Daoy (cell line): ENCODE data around the gene INPP4B. TPM values are rescaled to one million over a fixed set of nuclear protein-coding genes. Genes with fewer than 3 reads are reported as not detected.
"Not testable (repeated sequence)": the region's sequence is repeated elsewhere in the genome, so short reads cannot be mapped to it uniquely, and the experiment has no call there.

ENCODE experiments used
- DNase-seq: peaks from one replicate; pipeline ENCODE4 v3.0.0-alpha.2; 2015; ENCODE audit warnings: low read depth
- total RNA-seq: library from RNA; depleted of rRNA; stranded (reverse); fragments of >200 nt; shearing (Covaris generic); gene quantifications from 2 replicates; pipeline ENCODE4 v1.2.3, GENCODE V29; 2014

Gene INPP4B
- total RNA-seq, 1 experiment from 2014 or later: 9.3 TPM

DNA sequence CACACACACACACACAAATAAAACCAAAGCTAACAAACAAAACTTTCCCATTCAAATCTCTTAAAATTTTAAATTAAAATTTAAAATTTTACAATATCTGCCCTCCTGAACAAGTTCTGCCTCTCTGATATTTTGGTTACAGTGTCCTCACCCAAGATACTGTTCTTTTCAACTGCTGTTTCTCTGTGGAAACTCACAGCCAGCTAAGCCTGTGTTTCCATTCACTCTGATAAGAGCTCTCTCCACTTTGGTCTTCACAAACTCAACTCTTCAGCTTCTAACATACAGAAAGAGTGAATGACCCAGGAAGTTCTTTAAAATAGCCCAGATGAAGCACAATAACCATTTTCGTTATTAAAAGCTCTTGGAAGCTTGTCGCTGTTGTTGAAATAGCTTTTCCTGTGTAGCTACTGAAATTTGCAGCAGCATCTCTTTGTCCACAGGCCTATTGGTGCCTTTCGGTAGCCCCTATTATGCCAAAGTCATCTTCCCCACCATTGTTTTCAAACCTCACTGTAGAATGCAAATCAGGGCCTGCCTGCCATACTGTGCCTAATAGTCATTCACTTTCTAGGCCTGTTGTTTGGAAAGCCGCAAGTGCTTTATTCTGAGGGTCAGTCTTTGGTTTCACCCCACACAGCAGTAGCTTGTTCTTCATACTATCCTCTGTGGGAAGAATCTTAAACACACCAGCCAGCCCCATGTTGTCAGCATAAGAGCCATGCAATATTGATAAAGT, 19.4 kb downstream of the INPP4B start:
- DNase-seq: no peak

DNA sequence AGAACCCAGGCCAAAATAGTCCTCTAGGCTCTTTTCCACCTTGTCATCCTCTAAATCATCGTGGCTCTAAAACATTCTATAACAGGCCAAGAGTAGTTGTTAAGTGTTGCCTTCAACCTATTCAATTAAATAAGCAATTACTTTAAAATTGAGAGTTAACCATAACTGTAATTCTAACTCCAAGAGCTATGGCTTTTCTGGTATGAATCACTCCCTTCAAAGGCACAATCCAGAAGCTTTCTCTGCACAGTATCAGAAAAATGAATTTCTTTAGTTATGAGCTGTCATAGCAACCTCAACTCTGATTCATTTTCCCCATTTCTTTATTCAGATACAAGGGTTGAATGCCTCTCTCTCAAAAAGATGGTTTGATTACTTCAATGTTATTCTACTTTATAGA, 21.7 kb downstream of the INPP4B start:
- no peak for DNase-seq

DNA sequence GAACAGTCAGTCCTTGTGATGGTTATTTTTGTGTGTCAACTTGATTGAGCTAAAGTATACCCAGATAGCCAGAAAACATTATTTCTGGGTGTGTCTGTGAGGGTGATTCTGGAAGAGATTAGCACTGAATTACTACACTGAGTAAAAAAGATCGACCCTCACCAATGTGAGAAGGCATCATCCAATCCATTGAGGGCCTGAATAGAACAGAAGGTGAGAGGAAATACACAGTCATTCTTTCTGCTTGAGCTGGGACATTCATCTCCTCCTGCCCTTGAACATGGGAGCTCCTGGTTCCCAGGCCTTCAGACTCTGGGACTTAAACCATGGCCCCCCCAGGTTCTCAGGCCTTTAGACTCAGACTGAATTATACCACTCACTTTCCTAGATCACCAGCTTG, 22.3 kb downstream of the INPP4B start:
- no peak for DNase-seq

DNA sequence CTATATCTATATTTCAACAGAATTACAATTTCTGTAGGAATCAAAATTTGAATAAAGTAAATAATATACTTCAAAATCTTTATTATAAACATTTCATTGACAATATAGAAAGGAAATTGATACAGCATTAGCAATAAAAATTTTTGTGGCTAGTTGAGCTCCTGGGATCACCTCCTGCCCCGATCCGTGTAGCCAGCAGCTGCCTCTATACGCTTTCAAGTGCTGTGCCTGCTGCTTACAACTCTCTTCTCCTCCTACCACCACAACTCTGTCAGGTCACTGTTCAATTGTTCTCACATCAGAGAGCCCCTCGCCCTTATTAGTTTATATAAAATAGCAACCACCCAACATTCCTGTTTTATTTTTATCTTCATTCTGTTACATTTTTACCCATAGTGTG, 27.6 kb downstream of the INPP4B start:
- peak; percentile 14 for DNase-seq

DNA sequence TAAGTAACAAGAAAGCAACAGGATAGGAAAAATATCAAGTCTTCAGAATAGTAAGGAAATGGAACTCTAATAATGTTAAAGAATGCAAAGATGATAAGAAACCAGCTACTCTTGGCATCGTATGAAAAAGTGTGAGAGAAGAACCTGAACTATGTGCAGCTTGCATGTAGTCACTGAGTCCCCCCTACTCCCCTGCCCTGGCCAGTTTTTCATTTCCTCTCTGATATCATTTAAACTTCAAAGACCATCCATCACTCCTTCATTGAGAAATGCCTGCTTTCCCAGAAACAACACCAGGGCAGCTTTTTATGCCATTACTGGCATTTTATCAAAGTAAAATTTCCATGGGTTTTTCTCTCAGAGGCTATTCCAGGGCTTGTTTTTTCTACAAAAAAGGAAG, 28.1 kb downstream of the INPP4B start:
- DNase-seq: peak; percentile 39

DNA sequence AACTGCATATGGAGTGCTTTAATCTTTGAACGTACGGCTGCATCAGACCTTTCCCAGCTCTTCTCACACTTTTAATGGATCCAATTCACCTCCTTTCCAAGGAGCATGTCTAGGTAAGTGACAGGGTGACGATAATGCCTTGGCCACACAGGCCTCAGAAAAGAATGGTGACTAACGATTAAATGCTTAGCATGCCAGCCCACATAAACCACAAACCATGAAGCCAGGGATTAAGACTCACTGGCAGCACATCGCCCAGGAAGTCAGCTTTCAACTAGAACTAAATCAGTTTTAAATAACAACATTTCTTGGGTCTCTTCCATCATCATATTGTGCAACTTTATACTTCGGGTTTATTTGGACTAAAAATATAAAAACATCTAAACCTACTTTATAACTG, 28.7 kb downstream of the INPP4B start:
- DNase-seq: peak; percentile 82

DNA sequence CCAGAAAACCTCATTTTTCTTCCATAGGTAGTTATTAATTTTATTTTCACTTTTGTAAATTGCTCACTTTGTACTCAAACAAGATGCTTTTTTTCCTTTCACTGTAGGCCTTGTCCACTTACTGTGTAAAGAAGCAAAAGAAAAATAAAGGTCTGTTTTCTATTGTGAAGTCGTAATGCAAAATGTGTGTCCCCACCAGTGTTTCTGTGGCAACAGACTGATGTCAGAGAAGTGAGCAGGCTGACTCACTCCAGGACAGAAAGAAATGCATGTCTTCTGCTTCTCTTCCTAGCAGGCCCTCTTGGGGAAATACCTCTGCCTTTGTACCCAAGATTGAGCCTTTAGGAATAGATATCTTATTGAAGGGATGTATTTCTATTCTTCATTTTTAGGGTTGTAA, 30.3 kb downstream of the INPP4B start:
- DNase-seq: peak; percentile 47

DNA sequence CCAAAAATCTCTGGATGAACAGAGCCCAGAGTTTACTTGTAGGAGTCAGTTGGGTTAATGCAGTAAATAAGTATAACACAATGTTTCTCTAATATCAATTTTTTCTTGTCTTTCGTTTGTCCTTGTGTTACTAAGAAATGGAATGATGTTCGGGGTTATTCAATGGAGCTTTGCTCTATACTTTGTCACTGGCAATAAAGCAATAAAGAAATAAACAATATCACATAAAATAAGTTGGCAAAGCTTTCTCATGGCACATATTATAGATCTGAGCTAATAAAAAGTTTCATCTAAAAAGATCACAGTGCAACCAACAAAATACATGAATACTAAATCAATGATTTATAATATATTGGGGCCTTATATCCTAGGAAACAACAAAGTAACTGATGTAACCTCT, 32.7 kb downstream of the INPP4B start:
- no peak for DNase-seq

DNA sequence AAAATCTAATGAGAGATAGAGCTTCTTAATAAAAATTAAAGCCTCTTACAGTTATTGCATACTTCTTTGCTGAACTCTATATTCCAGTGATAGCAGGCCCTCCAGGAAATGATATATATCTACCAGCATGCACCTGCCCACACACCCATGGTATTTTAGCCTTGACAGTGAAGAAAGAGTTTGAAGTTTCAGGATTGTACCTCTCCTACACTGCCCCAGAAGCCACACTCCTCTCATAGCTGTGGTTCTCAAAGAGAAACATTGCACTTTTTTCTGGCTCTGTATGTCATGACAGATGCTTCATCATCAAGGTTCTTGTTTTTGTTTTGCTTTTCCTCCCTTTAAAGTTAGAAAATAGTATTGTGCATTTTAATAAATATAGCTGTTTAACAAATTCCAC, 34.0 kb downstream of the INPP4B start:
- no peak for DNase-seq

DNA sequence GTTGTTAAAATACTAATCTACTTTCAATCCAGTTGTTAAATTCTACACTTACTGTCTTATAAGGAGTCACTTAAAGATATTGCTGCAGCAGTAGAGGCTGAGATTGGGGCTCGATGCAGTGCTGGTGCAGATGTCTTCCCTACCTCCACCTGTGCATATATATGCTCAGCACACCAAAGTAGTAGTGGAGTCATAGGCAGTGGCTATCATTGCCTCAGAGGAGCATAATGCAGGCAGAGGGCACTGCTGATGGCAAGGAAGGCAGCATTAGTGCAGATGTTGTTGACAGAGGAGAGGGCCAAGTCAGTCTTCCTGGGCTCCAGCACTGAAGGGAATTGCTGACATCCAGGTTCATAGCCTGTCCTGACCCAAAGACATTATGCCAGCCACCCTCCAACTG, 35.1 kb downstream of the INPP4B start:
- DNase-seq: no peak

DNA sequence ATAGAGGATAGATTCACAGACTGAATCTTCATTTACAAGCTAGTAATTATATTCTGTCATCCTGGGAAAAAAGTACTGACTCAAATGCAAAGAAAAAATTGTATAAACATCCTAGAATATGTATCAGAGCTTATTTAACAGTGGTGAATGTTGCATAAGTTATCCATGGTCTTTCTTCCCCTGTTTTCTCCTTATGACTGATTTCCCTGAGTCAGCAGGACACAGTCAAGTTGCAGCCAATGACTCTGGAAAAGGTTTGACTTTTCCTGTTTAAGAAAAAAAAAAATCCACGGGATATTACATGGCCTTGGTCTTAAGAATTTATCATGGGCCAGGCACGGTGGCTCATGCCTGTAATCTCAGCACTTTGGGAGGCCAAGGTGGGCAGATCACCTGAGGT, 36.5 kb downstream of the INPP4B start:
- no peak for DNase-seq

DNA sequence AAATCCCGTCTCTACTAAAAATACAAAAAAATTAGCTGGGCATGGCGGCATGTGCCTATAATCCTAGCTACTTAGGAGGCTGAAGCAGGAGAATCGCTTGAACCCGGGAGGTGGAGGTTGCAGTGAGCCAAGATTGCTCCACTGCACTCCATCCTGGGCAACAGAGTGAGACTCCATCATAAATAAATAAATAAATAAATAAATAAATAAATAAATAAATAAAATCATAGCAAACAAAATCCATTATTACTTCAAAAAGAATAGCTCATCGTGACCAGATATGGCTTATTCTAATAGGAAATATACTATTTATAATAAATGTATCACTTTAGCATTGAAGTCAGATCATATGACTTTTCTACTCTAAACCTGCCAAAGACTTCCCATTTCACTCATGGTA, 42.2 kb downstream of the INPP4B start:
- not testable (repeated sequence) for DNase-seq

DNA sequence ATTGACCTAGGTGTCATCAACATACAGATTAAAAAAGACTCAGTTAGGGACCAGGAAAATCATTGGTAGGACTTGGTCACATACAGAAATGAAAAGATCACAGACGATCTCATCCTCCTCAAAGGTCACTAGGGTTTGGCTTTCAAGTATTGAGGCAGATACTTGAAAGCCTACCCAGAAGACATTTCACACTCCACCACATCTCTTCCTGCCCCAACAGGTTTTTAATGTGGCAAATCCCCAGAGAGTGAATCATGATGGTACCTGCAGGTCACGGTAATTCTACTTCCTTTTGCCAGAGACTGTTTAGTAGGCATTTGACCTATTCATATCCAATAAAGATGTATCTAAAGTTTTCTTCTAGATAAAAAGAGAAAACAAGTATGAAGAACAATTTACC, 44.1 kb downstream of the INPP4B start:
- no peak for DNase-seq

DNA sequence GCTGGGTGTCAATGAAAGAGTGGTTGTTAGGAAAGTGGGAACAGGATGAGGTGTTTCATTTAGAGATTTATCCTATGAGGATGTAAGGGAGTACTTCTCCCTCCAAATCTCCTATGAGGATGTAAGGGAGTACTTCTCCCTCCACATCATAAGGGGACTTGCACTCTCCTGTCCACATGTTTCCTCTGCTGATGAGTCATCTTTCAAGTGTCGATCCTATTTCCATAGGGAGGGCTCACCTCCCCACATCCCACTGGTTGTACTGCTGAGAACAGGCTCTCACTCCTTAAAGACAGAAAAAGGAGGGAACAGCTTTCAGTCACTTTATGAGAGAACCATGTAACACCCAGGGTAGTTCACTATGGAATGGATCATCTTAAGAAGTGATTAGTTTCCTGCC, 65.0 kb downstream of the INPP4B start:
- DNase-seq: peak; percentile 9

DNA sequence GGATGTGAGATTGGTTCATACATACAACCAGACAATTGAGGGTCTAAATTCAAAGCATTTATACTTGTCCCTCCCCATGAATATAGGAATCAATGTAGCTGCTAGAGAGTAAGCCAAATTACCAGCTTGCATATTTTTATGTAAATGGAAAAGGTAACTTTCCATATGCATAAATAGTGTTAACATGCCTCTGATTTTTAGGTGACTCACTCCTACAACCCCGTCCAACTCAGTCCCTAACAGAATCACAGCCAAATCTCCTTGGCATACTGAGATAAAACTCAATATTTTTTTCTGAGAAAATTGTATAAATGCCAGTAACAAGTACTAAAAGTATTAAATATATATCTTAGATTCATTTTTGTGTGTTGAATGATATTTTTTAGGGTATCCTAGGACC, 67.2 kb downstream of the INPP4B start:
- DNase-seq: no peak

DNA sequence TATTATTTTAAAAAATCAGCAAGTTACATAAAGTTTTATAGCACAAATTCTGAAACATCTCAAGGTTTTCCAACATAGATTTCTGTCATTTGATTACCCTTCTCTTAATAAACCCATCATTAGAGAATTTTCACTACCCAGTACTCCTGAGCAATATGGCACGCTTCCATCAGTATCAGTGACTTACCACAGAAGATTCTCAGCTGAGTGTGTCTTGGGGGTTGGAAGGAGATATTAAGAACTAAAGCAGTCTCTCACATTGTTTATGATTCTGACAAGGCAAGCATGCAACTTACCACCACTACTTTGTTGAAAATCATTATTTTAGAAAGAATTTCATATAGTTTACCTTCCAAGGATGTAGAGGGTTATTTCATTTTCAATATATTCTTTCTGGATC, 67.7 kb downstream of the INPP4B start:
- no peak for DNase-seq

DNA sequence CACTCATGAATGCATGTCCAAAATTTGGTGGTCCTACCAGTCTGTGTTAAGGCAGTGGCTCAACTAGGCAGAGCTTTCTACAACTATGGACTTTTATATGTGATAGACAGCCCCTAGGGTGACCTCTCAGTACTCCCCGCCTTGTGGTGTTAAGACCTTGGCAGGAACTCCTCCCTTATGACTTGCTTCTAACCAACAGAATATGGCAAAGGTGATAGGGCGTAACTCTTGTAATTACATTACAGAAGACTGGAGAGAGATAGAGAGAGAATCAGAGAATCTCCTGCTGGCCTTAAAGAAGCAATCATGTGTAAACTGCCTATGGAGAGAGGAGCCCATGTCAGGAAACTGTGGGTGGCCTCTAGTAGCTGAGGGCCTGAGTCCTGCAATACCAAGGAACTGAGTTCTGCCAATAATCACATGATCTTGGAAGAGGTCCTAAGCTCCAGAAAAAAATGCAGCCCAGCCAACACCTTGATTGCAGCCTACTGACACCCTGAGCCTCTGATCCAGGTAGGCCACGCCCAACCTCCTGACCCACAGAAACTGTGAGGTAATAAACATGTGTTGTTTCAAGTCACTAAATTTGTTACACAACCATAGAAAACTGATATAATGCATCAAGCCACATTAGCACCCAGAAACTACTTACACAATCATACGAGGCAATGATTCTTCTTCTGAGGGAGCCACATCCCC, 68.9 kb downstream of the INPP4B start:
- no peak for DNase-seq

DNA sequence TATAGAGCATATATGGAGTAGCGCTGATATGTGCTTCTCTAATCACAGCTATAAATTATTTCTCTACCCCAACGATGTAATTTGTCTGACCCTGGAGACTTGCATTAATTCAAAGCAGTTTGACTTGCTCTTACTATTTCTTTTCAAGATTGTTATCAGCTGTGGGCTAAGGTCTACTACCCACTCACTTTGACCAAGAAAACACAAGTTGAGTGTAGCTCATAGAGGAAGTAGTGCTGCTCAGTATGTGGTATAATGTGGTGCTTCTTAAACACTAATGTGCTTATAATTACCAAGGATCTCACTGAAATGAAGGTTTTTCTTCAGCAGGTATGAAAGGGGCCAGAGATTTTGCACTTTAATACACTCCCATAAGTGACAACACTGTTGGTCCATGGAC, 70.1 kb downstream of the INPP4B start:
- DNase-seq: no peak

DNA sequence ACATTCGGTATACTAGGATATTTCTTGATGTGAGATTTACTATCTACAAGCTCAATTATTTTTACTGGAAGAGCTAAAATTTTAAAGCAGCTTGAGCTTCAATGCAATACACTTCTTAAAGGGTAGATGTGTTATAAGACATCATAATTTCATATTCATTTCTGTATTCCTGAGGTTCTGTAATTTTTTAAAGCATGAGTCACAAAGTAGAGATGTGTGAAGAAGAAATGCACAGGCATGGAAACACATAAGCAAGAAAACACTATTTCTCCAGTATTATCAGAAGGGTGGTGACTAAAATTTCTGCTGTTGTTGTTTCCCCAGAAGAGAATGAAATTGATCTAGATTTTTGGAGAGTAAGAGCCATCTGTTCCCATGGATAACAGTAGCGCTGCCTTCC, 72.6 kb downstream of the INPP4B start:
- DNase-seq: no peak

DNA sequence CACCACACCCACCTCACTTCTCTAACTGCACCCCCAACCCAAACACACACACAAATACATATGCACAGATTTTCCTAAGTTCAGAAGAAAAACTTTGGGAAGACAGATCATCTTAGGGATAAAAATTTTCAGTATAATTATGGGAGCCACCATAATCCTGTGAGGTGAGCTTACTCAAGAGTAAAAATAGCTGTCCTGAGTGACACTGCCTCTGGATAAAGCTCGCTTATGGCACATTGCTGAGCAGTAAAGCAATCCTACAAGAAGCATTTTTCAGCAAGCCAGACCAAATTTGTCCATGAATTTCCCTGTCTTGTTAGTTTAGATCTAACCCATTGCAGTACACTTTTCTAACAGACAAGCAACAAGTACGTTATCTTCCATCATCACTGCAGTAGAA, 83.8 kb downstream of the INPP4B start:
- no peak for DNase-seq

DNA sequence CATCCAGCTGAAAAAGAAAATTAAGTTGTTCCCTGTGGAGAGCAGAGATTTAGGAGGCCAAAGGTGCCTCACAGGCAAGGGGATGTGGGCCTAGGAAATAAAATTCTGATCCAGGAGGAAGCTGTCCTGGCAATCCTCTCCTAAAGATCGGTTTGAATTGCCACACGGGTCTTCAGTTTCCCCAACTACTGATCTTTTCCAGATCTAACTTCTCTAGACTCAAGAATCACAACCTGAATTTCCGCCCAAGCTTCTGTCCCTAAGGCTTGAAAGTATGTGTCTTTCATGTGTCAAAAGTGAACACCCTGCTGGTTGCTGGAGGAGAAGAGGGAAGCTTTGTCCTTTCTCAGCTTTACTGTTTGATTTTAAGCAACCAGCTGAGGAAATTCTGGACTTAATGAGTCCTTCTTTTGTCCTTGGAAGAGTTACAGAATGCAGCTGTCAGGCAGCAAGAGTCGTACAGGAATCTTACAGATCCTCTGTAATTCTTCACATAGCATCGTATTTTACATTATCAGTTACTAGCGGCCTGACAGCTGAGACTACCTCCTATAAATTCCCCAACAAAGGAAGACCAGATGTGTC, 93.8 kb downstream of the INPP4B start:
- DNase-seq: no peak

DNA sequence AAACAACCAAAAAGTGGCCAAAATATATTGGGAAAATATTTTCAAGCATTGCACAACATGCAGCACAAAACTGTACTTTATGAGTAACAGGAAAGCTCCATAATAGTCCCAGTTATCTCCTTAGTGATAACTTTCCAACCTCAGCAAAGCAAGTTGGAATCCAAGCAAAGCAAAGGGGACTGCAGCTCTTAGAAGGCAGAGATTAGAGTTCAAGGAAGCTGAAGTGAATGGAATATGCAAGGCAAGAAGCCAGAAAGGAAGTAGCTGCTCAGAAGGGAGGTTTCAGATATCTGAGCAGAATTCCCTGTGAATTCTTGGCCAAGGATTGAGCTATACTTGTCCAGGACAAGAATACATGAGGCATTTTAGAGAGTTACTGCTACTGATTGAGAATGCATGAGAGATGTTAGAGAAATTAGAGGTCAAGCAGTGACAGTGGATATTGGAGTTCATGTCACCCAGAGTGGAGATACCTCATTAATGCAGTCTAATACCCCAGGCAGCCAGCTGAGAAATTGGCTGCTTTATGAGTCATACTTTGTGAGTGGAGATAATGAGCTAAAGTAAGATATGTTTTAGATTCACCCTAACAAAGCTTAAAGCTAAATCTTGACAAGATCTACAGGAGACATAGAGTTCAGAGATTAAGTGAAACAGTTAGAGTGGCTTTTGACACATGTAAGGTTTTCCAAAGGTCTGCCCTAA, 102.8 kb downstream of the INPP4B start:
- no peak for DNase-seq

DNA sequence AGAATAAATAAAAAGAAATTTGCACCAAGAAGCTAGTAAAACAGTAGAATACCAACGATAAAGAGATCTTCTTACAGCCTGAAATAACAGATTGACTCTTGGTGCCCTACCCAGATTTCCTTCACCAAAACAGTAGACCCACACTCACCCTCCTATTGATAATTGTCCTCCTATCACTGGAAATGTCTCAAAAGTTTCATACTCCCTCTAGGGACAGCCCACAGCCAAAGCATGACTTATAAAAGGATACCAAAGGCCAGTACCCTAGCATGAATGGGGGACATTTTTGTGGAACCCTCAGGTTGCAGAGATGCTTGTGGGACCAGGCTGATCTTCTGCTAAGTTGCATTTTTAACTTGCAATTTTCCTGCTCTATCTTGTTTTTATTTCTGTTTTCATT, 104.1 kb downstream of the INPP4B start:
- DNase-seq: no peak
